Duodenal mucosa (tissue), 2 donors: ENCODE measurements around the gene EPM2A.
"Not testable (repeated sequence)": the region's sequence is repeated elsewhere in the genome, so short reads cannot be mapped to it uniquely, and the experiment has no call there.

Source experiments
- H3K27ac ChIP-seq: one replicate; pipeline ENCODE4 v1.7.0; 2013; ENCODE audit warnings: low read depth, low read length
- H3K27me3 ChIP-seq, 2 donors: one replicate each; pipeline ENCODE4 v1.7.0; 2013; ENCODE audit warnings: low read length in 2 of 2, control low read depth in 1 of 2; ENCODE audit not compliant: insufficient read depth in 2 of 2, control insufficient read depth in 1 of 2
- H3K36me3 ChIP-seq, 2 donors: one replicate each; pipeline ENCODE4 v1.7.0; 2013; ENCODE audit warnings: low read length in 2 of 2, control low read depth in 1 of 2; ENCODE audit not compliant: insufficient read depth in 2 of 2, control insufficient read depth in 1 of 2
- H3K4me1 ChIP-seq, 2 donors: one replicate each; pipeline ENCODE4 v1.7.0; 2013; ENCODE audit warnings: low read length in 2 of 2, control low read depth in 1 of 2; ENCODE audit not compliant: insufficient read depth in 2 of 2, control insufficient read depth in 1 of 2
- H3K4me3 ChIP-seq, 2 donors: one replicate each; pipeline ENCODE4 v1.7.0; 2013; ENCODE audit warnings: low read length in 2 of 2, low read depth in 1 of 2
- H3K9ac ChIP-seq, 2 donors: one replicate each; pipeline ENCODE4 v1.7.0; 2013; ENCODE audit warnings: low read length in 2 of 2, low read depth in 1 of 2
- H3K9me3 ChIP-seq, 2 donors: one replicate each; pipeline ENCODE4 v1.7.0; 2013; ENCODE audit warnings: low read length in 2 of 2, control low read depth in 1 of 2; ENCODE audit not compliant: control insufficient read depth in 1 of 2

The EPM2A gene

DNA sequence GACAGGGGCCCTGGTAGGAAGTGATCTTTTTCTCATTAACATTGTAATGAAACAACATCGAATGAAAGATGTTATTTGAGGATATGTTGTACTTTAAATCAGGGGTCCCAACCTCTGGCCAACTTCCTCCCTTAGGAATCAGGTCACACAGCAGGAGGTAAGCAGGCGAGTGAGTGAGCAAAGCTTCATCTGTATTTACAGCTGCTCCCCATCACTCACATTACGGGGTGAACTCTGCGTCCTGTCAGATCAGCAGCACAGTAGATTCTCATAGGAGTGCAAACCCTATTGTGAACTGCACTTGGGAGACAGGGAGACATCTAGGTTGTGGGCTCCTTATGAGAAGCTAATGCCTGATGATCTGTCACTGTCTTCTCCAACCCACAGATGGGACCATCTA, 19.9 kb downstream of the EPM2A start:
- H3K4me1 ChIP-seq, result no peaks in the 10 kb centered on the region

DNA sequence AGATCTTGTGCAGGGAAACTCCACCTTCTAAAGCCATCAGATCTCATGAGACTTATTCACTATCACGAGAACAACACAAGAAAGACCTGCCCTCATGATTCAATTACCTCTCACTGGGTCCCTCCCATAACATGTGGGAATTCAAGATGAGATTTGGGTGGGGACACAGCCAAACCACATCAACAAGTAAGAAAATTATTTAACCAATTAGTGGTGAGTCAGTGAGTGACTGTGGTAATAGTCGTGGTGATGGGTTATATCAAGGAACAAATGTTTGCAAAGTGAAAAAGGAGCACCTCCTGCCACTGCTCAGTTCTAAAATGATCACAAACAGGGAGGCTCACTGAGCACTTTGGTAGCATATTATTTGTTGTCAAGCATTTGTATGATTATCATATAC, 20.6 kb downstream of the EPM2A start:
- Histone ChIP-seq H3K4me3 (no peak overlapping the region), H3K4me1 (no peaks in the 10 kb centered on the region), H3K9ac (no peak overlapping the region), H3K27ac (no peak overlapping the region), H3K27me3 (no peaks in the 10 kb centered on the region), H3K9me3 (peaks cover 6 to 14% of the 10 kb centered on the region in 2 donors), H3K36me3 (no peaks in the 10 kb centered on the region)

More for the DNA sequence above, 19.9 kb downstream of the EPM2A start:
- Histone ChIP-seq H3K4me3 (no peak overlapping the region), H3K27ac (no peak overlapping the region), H3K36me3 (no peaks in the 10 kb centered on the region), H3K27me3 (no peaks in the 10 kb centered on the region), H3K9ac (no peak overlapping the region), H3K9me3 (peaks cover 6 to 14% of the 10 kb centered on the region in 2 donors)

DNA sequence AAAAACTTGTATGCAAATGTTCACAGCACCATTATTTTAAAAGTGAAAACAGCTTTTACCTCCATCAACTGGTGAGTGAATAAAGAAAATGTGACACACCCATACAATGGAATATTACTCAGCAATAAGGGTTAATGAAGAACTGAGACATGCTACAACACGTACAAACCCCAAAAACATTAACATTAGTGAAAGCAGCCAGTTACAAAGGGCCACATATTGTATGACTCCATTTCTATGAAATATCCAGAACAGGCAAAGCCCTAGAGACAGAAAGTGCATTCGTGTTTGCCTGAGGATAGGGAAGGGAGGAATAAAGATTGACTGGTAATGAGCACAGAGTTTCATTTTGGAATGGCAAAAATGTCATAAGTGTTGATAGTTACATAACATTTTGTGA, 21.5 kb downstream of the EPM2A start:
- H3K4me1 ChIP-seq, result no peaks in the 10 kb centered on the region

DNA sequence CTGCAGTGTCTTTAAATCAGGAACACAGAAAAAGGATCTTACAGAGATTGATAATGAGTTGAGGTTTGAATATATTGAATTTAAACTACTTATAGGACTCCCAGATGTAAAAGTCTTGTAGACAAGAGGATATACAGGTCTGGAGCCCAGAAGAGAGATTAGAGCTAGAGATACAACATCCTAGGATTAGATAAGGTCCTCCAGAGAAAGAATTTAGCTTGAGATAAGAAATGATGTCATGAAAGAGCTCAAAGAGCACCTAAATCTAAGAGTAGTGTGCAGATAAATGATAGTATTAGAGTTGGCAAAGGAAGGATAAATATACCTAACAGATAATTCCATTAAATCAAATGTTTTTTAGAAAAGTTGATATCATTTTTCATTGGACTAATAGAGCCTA, 23.9 kb downstream of the EPM2A start:
- no peak overlapping the region for H3K4me3 ChIP-seq
- H3K36me3 ChIP-seq, result no peaks in the 10 kb centered on the region
- no peak overlapping the region for H3K9ac ChIP-seq
- no peaks in the 10 kb centered on the region for H3K27me3 ChIP-seq
- no peaks in the 10 kb centered on the region for H3K4me1 ChIP-seq
- peaks cover 6 to 14% of the 10 kb centered on the region in 2 donors for H3K9me3 ChIP-seq
- no peak overlapping the region for H3K27ac ChIP-seq

More for the DNA sequence above, 21.5 kb downstream of the EPM2A start:
- peaks cover 6 to 14% of the 10 kb centered on the region in 2 donors for H3K9me3 ChIP-seq
- no peaks in the 10 kb centered on the region for H3K36me3 ChIP-seq
- H3K27ac ChIP-seq, result no peak overlapping the region
- H3K27me3 ChIP-seq, result no peaks in the 10 kb centered on the region
- no peak overlapping the region for H3K4me3 ChIP-seq
- no peak overlapping the region for H3K9ac ChIP-seq

DNA sequence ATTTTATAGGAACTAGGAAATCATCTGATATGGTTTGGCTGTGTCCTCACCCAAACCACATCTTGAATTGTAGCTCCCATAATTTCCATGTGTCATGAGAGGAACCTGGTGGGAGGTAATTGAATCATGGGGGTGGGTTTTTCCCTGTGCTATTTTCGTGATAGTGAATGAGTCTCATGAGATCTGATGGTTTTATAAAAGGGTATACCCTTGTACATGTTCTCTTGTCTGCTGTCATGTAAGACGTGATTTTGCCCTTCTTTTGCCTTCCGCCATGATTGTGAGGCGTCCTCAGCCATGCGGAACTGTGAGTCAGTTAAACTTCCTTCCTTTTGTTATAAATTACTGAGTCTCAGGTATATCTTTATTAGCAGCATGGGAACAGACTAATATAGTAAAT, 27.9 kb downstream of the EPM2A start:
- Histone ChIP-seq H3K9ac (no peak overlapping the region), H3K4me3 (no peak overlapping the region), H3K27me3 (no peaks in the 10 kb centered on the region), H3K4me1 (no peaks in the 10 kb centered on the region), H3K9me3 (peaks cover 0 to 5% of the 10 kb centered on the region in 2 donors), H3K27ac (no peak overlapping the region), H3K36me3 (no peaks in the 10 kb centered on the region)

DNA sequence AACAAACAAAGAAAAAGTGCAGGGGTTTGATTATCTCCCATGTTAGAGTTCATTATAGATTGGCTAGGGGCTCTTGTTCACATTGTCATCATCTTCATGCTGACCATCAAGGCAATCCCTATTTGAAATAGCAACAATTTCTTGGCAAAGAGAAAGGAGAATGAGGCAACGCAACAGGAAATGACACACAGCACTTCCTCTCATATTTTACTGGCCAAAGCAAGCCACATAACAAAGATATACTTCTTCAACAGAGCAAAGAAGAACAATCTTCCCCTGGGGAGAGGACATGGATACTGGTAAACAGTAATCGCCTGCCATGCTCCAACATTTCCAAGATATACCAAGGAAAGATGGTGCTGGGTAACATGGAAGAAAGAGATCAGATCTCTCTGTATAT, 29.8 kb downstream of the EPM2A start:
- Histone ChIP-seq H3K27ac (no peak overlapping the region), H3K27me3 (no peaks in the 10 kb centered on the region), H3K4me3 (no peak overlapping the region), H3K9ac (no peak overlapping the region), H3K36me3 (no peaks in the 10 kb centered on the region), H3K4me1 (no peaks in the 10 kb centered on the region), H3K9me3 (no peaks in the 10 kb centered on the region)

DNA sequence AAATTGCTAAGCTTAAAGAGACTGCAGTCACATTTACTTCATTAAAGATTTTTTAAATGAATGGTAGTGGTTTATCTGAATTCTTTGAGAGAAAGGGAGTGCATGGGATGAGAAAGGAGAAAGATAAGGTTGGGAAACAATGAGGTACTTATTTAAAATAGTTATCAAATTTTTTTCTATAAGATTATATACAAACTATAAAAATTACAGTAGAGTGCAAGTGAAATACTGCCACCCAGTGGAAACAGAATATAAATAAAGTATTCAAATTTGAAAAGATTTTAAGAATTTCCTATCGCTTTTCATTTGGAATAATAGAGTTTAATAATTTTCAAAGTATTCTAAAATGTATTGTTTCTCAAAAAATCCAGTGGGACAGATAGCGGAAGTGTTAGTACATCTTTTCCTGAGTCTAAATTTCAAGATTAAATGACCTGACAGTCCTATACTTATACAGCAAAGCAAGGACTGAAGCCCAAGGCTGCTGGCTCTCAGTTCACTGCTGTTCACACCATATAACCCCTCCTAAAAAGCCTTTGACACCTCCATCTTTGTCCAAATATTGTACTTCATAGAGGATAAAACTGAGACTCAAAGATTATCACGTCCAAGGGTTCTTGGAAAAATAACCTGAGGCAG, 31.1 kb downstream of the EPM2A start:
- no peaks in the 10 kb centered on the region for H3K4me1 ChIP-seq
- no peaks in the 10 kb centered on the region for H3K27me3 ChIP-seq
- H3K36me3 ChIP-seq, result no peaks in the 10 kb centered on the region
- H3K9ac ChIP-seq, result no peak overlapping the region
- H3K9me3 ChIP-seq, result no peaks in the 10 kb centered on the region
- H3K4me3 ChIP-seq, result no peak overlapping the region
- no peak overlapping the region for H3K27ac ChIP-seq

DNA sequence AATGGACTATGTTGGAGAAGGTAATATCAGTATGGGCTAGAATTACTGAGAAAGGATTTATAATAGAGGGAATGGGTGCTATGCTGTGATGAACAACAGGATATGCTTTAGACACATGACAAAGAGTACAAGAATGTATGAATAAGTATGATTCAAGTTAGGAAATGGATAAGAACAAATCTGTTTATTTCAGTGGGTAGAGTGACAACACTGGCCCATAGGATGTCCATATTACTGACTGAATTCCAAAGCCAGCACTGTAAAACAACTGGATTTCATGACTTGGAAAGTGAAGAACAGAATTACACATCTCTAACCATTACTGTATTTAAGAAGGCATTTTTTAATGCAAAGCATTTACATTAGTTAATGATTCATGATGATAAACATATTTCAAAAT, 35.9 kb downstream of the EPM2A start:
- H3K27ac ChIP-seq, result no peak overlapping the region
- no peaks in the 10 kb centered on the region for H3K4me1 ChIP-seq
- H3K9ac ChIP-seq, result no peak overlapping the region
- H3K4me3 ChIP-seq, result no peak overlapping the region
- no peaks in the 10 kb centered on the region for H3K27me3 ChIP-seq
- no peaks in the 10 kb centered on the region for H3K9me3 ChIP-seq
- H3K36me3 ChIP-seq, result no peaks in the 10 kb centered on the region

DNA sequence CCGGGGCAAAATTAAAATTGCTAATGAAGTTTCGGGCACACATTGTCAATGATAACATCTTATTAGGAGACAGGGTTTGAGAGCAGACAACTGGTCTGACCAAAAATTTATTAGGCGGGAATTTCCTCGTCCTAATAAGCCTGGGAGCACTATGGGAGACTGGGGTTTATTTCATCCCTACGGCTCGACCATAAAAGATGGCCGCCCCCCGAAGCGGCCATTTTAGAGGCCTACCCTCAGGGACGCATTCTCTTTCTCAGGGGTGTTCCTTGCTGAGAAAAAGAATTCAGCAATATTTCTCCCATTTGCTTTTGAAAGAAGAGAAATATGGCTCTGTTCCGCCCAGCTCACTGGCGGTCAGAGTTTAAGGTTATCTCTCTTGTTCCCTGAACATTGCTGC, 37.9 kb downstream of the EPM2A start:
- H3K9me3 ChIP-seq, H3K27me3 ChIP-seq, H3K9ac ChIP-seq, H3K27ac ChIP-seq, H3K36me3 ChIP-seq, H3K4me3 ChIP-seq, H3K4me1 ChIP-seq: not testable (repeated sequence)

DNA sequence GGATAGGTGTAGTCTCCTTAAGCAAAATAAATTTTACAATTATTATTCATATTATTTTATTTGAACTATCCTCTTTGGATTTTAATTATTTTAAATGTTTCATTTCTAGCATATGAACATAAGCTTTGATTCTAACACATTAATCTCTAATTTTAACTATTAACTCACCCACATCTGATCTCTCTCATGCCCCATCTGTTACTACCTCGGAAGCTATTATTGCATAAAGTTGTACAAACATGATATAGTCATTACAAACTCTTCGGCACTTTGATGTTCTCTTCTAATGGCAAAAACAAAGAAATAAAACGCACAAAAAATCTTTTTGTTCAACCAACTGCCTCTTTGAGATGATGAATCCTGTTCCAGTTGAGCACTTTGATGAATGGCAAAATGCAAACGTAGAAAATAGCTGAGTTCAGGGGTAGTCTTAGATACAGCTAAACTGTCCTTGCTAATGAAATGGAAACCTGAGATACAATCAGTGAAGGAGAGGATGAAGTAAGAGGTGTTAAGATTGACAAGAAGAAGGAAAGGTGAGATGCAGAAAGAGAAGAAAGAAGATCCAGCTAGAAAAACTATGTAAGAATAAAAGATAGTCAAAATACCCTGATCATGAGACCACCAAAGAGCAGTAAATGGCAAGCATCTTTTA, 41.1 kb downstream of the EPM2A start:
- H3K4me3 ChIP-seq, result no peak overlapping the region
- no peak overlapping the region for H3K27ac ChIP-seq
- no peaks in the 10 kb centered on the region for H3K36me3 ChIP-seq
- no peaks in the 10 kb centered on the region for H3K27me3 ChIP-seq
- H3K9me3 ChIP-seq, result no peaks in the 10 kb centered on the region
- H3K4me1 ChIP-seq, result no peaks in the 10 kb centered on the region
- H3K9ac ChIP-seq, result no peak overlapping the region
